Panc1 (cell line): ENCODE data around the gene P2RY8. TPM values are rescaled to one million over a fixed set of nuclear protein-coding genes. Genes with fewer than 3 reads are reported as not detected.

Experiments
- ATAC-seq: fragments of 200-7000 bp; cut with Tn5 transposase; 2 replicates; pipeline ENCODE4 v1.9.1; 2020; ENCODE audit warnings: mild to moderate bottlenecking, moderate library complexity
- BruUV-seq: library from RNA; stranded (reverse); fragments of 400-500 nt; replicated peaks from 2 replicates; lab custom pipeline; 2021; lab: Mats Ljungman, UMichigan
- CTCF ChIA-PET: fragments of 300-600 bp; sonication (Branson Sonifier 250); formaldehyde crosslinking; loops from one replicate; lab custom pipeline; 2022; ENCODE audit warnings: antibody characterized with exemption; lab: Charles Lee
- POLR2A ChIA-PET: fragments of 300-600 bp; sonication (Branson Sonifier 250); formaldehyde crosslinking; loops from one replicate; lab custom pipeline; 2022; ENCODE audit warnings: antibody characterized with exemption; lab: Charles Lee
- DNase-seq: peaks from one replicate; pipeline ENCODE4 v3.0.0-alpha.2; 2010; ENCODE audit warnings: low read depth, low spot score
- H3K27ac ChIP-seq: 2 replicates; pipeline ENCODE4 v1.5.1; 2011; ENCODE audit warnings: mild to moderate bottlenecking, low read length, inconsistent platforms
- H3K27me3 ChIP-seq: fragments of 200-500 bp; sonication (Bioruptor generic); 2 replicates; pipeline ENCODE4 v1.6.0; 2014; ENCODE audit warnings: low read length, inconsistent platforms; ENCODE audit not compliant: control insufficient read depth, insufficient read depth
- H3K36me3 ChIP-seq: fragments of 200-500 bp; sonication (Bioruptor generic); 2 replicates; pipeline ENCODE4 v1.5.1; 2014; ENCODE audit warnings: inconsistent platforms, mild to moderate bottlenecking, low read length, moderate library complexity; ENCODE audit not compliant: control insufficient read depth, insufficient read depth
- H3K4me1 ChIP-seq: 2 replicates; pipeline ENCODE4 v1.5.1; 2011; ENCODE audit warnings: inconsistent platforms, mild to moderate bottlenecking, low read length, moderate library complexity; ENCODE audit not compliant: control insufficient read depth, insufficient read depth
- H3K4me3 ChIP-seq, 2 experiments: 2 replicates each; pipeline ENCODE4 v1.5.1; 2011 to 2012; ENCODE audit warnings: low read depth in 2 of 2, low read length in 2 of 2, mild to moderate bottlenecking in 2 of 2, inconsistent platforms in 1 of 2, moderate library complexity in 1 of 2
- H3K9me3 ChIP-seq: fragments of 200-500 bp; sonication (Bioruptor generic); 2 replicates; pipeline ENCODE4 v1.5.1; 2014; ENCODE audit warnings: low read depth, mild to moderate bottlenecking, inconsistent platforms, low read length, moderate library complexity; ENCODE audit not compliant: control insufficient read depth, insufficient read depth
- POLR2AphosphoS5 ChIP-seq: IDR thresholded peaks from 2 replicates; pipeline ENCODE4 v1.6.1; 2012; ENCODE audit warnings: mild to moderate bottlenecking, low read depth, low read length, moderate library complexity
- SIN3A ChIP-seq: IDR thresholded peaks from 2 replicates; pipeline ENCODE4 v1.6.1; 2012; ENCODE audit warnings: low read depth, mild to moderate bottlenecking, low read length, moderate library complexity, borderline replicate concordance; ENCODE audit not compliant: insufficient read depth
- TCF7L2 ChIP-seq: IDR thresholded peaks from 2 replicates; pipeline ENCODE4 v1.6.1; 2011; ENCODE audit warnings: mild to moderate bottlenecking, low read depth, low read length, inconsistent platforms
- in situ Hi-C: cut with HindIII; loops from 2 replicates; pipeline ENCODE4 v1.10.0; 2016; ENCODE audit warnings: low sequenced_read_pairs, low pct_unique_long_range_greater_than_20kb
- intact Hi-C: fragments of 100-400 bp; cut with micrococcal nuclease; formaldehyde crosslinking; loops from one replicate; pipeline ENCODE4 v1.10.0; 2022; ENCODE audit not compliant: unreplicated experiment
- total RNA-seq: library from RNA; stranded (reverse); gene quantifications from one replicate; pipeline ENCODE4 v1.2.1, GENCODE V29; 2021; ENCODE audit not compliant: unreplicated experiment
- TF ChIP-seq, protein P1 (sequence below), 2 experiments: IDR thresholded peaks; 2 replicates each; pipeline ENCODE4 v1.6.1; 2011 to 2012; ENCODE audit warnings: low read depth in 2 of 2, control low read depth in 1 of 2, low read length in 1 of 2, mild to moderate bottlenecking in 1 of 2, moderate library complexity in 1 of 2; ENCODE audit not compliant: insufficient read depth in 1 of 2
- TF ChIP-seq, protein P2 (sequence below): fragments of 450-650 bp; IDR thresholded peaks from 2 replicates; pipeline ENCODE4 v1.5.1; 2017; ENCODE audit warnings: mild to moderate bottlenecking

Gene P2RY8
- total RNA-seq, 1 experiment from 2014 or later, result 0.18 TPM

DNA sequence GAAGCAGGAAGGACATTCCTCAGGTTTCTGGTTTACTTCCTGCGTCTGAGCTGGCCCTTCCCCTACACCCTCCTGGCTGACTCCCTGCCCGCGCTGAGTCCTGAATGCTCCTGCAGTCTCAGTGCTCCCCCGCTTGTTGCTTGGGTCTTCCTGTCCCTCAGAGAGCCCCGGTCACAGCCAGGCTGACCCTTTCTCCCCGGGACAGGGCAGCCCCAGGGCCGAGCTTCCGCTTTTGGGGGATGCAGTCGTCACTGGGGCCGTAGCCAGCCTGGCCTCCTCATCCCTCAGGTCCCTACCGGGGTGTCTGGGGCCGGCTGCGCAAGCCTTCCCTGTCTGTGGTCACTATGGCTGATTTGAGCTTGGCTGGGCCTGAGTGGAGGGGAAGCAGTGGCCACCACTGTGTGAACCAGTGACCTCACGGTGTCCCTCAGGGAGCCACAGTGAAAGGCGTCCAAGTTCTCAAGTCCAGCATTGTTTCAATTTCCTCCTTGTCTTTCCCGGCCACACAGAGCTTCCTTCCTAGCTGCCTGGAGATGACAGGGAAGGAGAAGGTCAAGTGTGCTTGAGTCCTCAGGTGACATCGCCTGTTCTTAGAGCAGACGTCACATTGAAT is 50.1 kb downstream of the P2RY8 start:
- intact Hi-C loops (no loop called here), in situ Hi-C loops (no loop called here)
- H3K36me3 ChIP-seq, result no peaks in the 10 kb centered on the region
- DNase-seq (no peak), ATAC-seq (no peak)
- TF ChIP-seq, protein P1, sequence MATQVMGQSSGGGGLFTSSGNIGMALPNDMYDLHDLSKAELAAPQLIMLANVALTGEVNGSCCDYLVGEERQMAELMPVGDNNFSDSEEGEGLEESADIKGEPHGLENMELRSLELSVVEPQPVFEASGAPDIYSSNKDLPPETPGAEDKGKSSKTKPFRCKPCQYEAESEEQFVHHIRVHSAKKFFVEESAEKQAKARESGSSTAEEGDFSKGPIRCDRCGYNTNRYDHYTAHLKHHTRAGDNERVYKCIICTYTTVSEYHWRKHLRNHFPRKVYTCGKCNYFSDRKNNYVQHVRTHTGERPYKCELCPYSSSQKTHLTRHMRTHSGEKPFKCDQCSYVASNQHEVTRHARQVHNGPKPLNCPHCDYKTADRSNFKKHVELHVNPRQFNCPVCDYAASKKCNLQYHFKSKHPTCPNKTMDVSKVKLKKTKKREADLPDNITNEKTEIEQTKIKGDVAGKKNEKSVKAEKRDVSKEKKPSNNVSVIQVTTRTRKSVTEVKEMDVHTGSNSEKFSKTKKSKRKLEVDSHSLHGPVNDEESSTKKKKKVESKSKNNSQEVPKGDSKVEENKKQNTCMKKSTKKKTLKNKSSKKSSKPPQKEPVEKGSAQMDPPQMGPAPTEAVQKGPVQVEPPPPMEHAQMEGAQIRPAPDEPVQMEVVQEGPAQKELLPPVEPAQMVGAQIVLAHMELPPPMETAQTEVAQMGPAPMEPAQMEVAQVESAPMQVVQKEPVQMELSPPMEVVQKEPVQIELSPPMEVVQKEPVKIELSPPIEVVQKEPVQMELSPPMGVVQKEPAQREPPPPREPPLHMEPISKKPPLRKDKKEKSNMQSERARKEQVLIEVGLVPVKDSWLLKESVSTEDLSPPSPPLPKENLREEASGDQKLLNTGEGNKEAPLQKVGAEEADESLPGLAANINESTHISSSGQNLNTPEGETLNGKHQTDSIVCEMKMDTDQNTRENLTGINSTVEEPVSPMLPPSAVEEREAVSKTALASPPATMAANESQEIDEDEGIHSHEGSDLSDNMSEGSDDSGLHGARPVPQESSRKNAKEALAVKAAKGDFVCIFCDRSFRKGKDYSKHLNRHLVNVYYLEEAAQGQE (IDR thresholded peaks at IDR 0.05; ENCODE audit: insufficient read depth in 1 of 2, low read depth in 2 of 2, low read length in 1 of 2), result no peak
- TF ChIP-seq TCF7L2 (no peak), SIN3A (no peak), POLR2AphosphoS5 (no peak)
- TF ChIP-seq, protein P2, sequence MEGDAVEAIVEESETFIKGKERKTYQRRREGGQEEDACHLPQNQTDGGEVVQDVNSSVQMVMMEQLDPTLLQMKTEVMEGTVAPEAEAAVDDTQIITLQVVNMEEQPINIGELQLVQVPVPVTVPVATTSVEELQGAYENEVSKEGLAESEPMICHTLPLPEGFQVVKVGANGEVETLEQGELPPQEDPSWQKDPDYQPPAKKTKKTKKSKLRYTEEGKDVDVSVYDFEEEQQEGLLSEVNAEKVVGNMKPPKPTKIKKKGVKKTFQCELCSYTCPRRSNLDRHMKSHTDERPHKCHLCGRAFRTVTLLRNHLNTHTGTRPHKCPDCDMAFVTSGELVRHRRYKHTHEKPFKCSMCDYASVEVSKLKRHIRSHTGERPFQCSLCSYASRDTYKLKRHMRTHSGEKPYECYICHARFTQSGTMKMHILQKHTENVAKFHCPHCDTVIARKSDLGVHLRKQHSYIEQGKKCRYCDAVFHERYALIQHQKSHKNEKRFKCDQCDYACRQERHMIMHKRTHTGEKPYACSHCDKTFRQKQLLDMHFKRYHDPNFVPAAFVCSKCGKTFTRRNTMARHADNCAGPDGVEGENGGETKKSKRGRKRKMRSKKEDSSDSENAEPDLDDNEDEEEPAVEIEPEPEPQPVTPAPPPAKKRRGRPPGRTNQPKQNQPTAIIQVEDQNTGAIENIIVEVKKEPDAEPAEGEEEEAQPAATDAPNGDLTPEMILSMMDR, result no peak
- no peaks in the 10 kb centered on the region for H3K4me1 ChIP-seq
- CTCF ChIA-PET, result no interaction called here
- H3K9me3 ChIP-seq, result no peaks in the 10 kb centered on the region
- BruUV-seq, result no TSS peak
- POLR2A ChIA-PET, result no interaction called here
- no peak overlapping the region for H3K27ac ChIP-seq
- no peaks in the 10 kb centered on the region for H3K27me3 ChIP-seq
- H3K4me3 ChIP-seq, result no peak overlapping the region

DNA sequence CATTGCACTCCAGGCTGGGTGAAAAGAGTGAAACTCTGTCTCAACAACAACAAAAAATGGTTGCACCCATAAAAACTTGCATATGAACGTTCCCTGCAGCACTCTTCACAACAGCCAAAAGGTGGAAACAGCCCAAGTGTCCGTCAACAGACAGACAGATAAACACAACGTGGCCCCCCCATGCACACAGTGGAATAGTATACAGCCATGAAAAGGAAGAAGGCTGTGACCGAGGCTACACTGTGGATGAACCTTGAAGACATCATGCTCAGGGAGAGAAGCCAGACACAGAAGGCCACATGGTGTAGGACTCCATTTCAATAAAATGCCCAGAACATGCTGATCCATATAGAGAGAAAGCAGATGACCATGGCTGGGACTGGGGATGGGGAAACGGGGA is 50.8 kb downstream of the P2RY8 start:
- TF ChIP-seq, protein P2, result no peak
- TF ChIP-seq, protein P1 (IDR thresholded peaks at IDR 0.05; ENCODE audit: insufficient read depth in 1 of 2, low read depth in 2 of 2, low read length in 1 of 2), result no peak
- TF ChIP-seq SIN3A, result no peak
- no peak for DNase-seq
- BruUV-seq, result no TSS peak
- no peak for ATAC-seq
- Histone ChIP-seq H3K27ac (no peak overlapping the region), H3K27me3 (no peaks in the 10 kb centered on the region), H3K36me3 (no peaks in the 10 kb centered on the region), H3K9me3 (no peaks in the 10 kb centered on the region), H3K4me3 (no peak overlapping the region), H3K4me1 (no peaks in the 10 kb centered on the region)
- ChIA-PET POLR2A (no interaction called here), CTCF (no interaction called here)
- intact Hi-C loops, result no loop called here
- in situ Hi-C loops, result no loop called here
